Right forelimb (tissue), 1 donor: ENCODE measurements around the gene PNLIPRP3.
"Not testable (repeated sequence)": the region's sequence is repeated elsewhere in the genome, so short reads cannot be mapped to it uniquely, and the experiment has no call there.

Source experiments
- DNase-seq: peaks from one replicate; pipeline ENCODE4 v3.0.0-alpha.2; 2018

Gene PNLIPRP3

GRCh38 chr10:116427671-116428070 is at the start of gene PNLIPRP3:
PNLIPRP3 (plus strand) TSS chr10:116427847; CDS start chr10:116428013, 166 bp downstream.
- no peak for DNase-seq

- no peak for DNase-seq
Measured at GRCh38 chr10:116382290-116382689, 45.4 kb upstream of the PNLIPRP3 start.

- no peak for DNase-seq
Measured at GRCh38 chr10:116385311-116385710, 42.3 kb upstream of the PNLIPRP3 start.

GRCh38 chr10:116385994-116386809 is 41.4 kb upstream of the PNLIPRP3 start:
- no peak for DNase-seq

GRCh38 chr10:116393246-116393831 is 34.3 kb upstream of the PNLIPRP3 start:
- not testable (repeated sequence) for DNase-seq

GRCh38 chr10:116395223-116395985 is 32.2 kb upstream of the PNLIPRP3 start:
- DNase-seq = no peak

GRCh38 chr10:116398224-116398623 is 29.4 kb upstream of the PNLIPRP3 start:
- DNase-seq = no peak

GRCh38 chr10:116402858-116403257 is 24.8 kb upstream of the PNLIPRP3 start:
- no peak for DNase-seq

GRCh38 chr10:116403740-116404250 is 23.9 kb upstream of the PNLIPRP3 start:
- no peak for DNase-seq

GRCh38 chr10:116408719-116409118 is 18.9 kb upstream of the PNLIPRP3 start:
- no peak for DNase-seq

GRCh38 chr10:116410351-116410750 is 17.3 kb upstream of the PNLIPRP3 start:
- no peak for DNase-seq

- no peak for DNase-seq
Measured at GRCh38 chr10:116417821-116418220, 9.8 kb upstream of the PNLIPRP3 start.

GRCh38 chr10:116418389-116418788 is 9.3 kb upstream of the PNLIPRP3 start:
- DNase-seq = no peak

- DNase-seq = no peak
Measured at GRCh38 chr10:116421815-116422214, 5.8 kb upstream of the PNLIPRP3 start.

GRCh38 chr10:116429288-116429977 is 1.8 kb downstream of the PNLIPRP3 start:
- DNase-seq = no peak

- no peak for DNase-seq
Measured at GRCh38 chr10:116430288-116430687, 2.6 kb downstream of the PNLIPRP3 start.

GRCh38 chr10:116431598-116431997 is 4.0 kb downstream of the PNLIPRP3 start:
- no peak for DNase-seq

GRCh38 chr10:116437076-116437692 is 9.5 kb downstream of the PNLIPRP3 start:
- no peak for DNase-seq

GRCh38 chr10:116440330-116441030 is 12.8 kb downstream of the PNLIPRP3 start:
- no peak for DNase-seq

GRCh38 chr10:116444527-116445142 is 17.0 kb downstream of the PNLIPRP3 start:
- DNase-seq = no peak

GRCh38 chr10:116450861-116451260 is 23.2 kb downstream of the PNLIPRP3 start:
- no peak for DNase-seq
